HG03097 (cell line): ENCODE data around the gene CHAF1B.
"Not testable (repeated sequence)": the region's sequence is repeated elsewhere in the genome, so short reads cannot be mapped to it uniquely, and the experiment has no call there.

Experiments used
- ATAC-seq: cut with Tn5 transposase; IDR thresholded peaks from one replicate; pipeline ENCODE4 v1.9.1; 2021; ENCODE audit not compliant: unreplicated experiment, low FRiP score

Gene CHAF1B

GRCh38 chr21:36385233-36386030 is at the start of gene CHAF1B:
Gene CHAF1B, plus strand, starts transcription at chr21:36385392. Its CDS starts 745 bp downstream, at chr21:36386137.
- peak; percentile 87 for ATAC-seq

GRCh38 chr21:36337099-36337509 is 48.1 kb upstream of the CHAF1B start:
- ATAC-seq = no peak

GRCh38 chr21:36338975-36339374 is 46.2 kb upstream of the CHAF1B start:
- ATAC-seq = no peak

GRCh38 chr21:36342581-36342980 is 42.6 kb upstream of the CHAF1B start:
- not testable (repeated sequence) for ATAC-seq

- no peak for ATAC-seq
These were observed 40.3 kb upstream of the CHAF1B start for GRCh38 chr21:36344931-36345330.

GRCh38 chr21:36347278-36347961 is 37.8 kb upstream of the CHAF1B start:
- no peak for ATAC-seq

GRCh38 chr21:36347962-36348328 is 37.2 kb upstream of the CHAF1B start:
- ATAC-seq = no peak

- ATAC-seq = no peak
These were observed 35.9 kb upstream of the CHAF1B start for GRCh38 chr21:36349315-36349714.

GRCh38 chr21:36350282-36350910 is 34.8 kb upstream of the CHAF1B start:
- no peak for ATAC-seq

GRCh38 chr21:36354918-36355680 is 30.1 kb upstream of the CHAF1B start:
- ATAC-seq = no peak

GRCh38 chr21:36355868-36356267 is 29.3 kb upstream of the CHAF1B start:
- no peak for ATAC-seq

GRCh38 chr21:36359185-36359584 is 26.0 kb upstream of the CHAF1B start:
- no peak for ATAC-seq

GRCh38 chr21:36369064-36369685 is 16.0 kb upstream of the CHAF1B start:
- no peak for ATAC-seq

- no peak for ATAC-seq
These were observed 9.2 kb upstream of the CHAF1B start for GRCh38 chr21:36375994-36376393.

- no peak for ATAC-seq
These were observed 7.8 kb upstream of the CHAF1B start for GRCh38 chr21:36377391-36377842.

GRCh38 chr21:36379251-36379650 is 5.9 kb upstream of the CHAF1B start:
- no peak for ATAC-seq

- no peak for ATAC-seq
These were observed 3.2 kb upstream of the CHAF1B start for GRCh38 chr21:36381841-36382589.

GRCh38 chr21:36382722-36383121 is 2.5 kb upstream of the CHAF1B start:
- not testable (repeated sequence) for ATAC-seq

- ATAC-seq = no peak
These were observed 333 bp upstream of the CHAF1B start for GRCh38 chr21:36384885-36385232.
